MM.1S (cell line): Measurements from ENCODE around the gene HSPB7.
"Not testable (repeated sequence)": the region's sequence is repeated elsewhere in the genome, so short reads cannot be mapped to it uniquely, and the experiment has no call there.

Experiments
- DNase-seq: peaks from one replicate; pipeline ENCODE4 v3.0.0-alpha.2; 2015
- H2AFZ ChIP-seq: fragments of 300-600 bp; sonication (generic); 2 replicates; pipeline ENCODE4 v1.6.0; 2016; ENCODE audit warnings: antibody characterized with exemption, low read length
- H3F3A ChIP-seq: fragments of 300-600 bp; sonication (generic); 2 replicates; pipeline ENCODE4 v1.6.1; 2016; ENCODE audit warnings: mild to moderate bottlenecking, antibody characterized with exemption, low read length, moderate library complexity, mixed read lengths; ENCODE audit not compliant: insufficient read depth
- H3K27ac ChIP-seq: fragments of 300-600 bp; sonication (generic); 2 replicates; pipeline ENCODE4 v1.5.1; 2016; ENCODE audit warnings: mild to moderate bottlenecking, low read length
- H3K27me3 ChIP-seq: fragments of 300-600 bp; sonication (generic); replicated peaks from 2 replicates; pipeline ENCODE4 v1.6.0; 2016; ENCODE audit warnings: low read length; ENCODE audit not compliant: insufficient read depth
- H3K36me3 ChIP-seq: fragments of 300-600 bp; sonication (generic); replicated peaks from 2 replicates; pipeline ENCODE4 v1.6.1; 2016; ENCODE audit warnings: mild to moderate bottlenecking, low read length, mixed read lengths; ENCODE audit not compliant: insufficient read depth
- H3K4me1 ChIP-seq: fragments of 300-600 bp; sonication (generic); 2 replicates; pipeline ENCODE4 v1.6.1; 2016; ENCODE audit warnings: low read length, mixed read lengths
- H3K4me2 ChIP-seq: fragments of 300-600 bp; sonication (generic); 2 replicates; pipeline ENCODE4 v1.6.0; 2016; ENCODE audit warnings: low read depth, low read length
- H3K4me3 ChIP-seq: fragments of 300-600 bp; sonication (generic); 2 replicates; pipeline ENCODE4 v1.5.1; 2016; ENCODE audit warnings: low read length, mixed read lengths
- H3K79me2 ChIP-seq: fragments of 300-600 bp; sonication (generic); 2 replicates; pipeline ENCODE4 v1.6.1; 2016; ENCODE audit warnings: mixed run types, low read length, mixed read lengths
- H3K9ac ChIP-seq: fragments of 300-600 bp; sonication (generic); 2 replicates; pipeline ENCODE4 v1.6.1; 2016; ENCODE audit warnings: low read length, mixed read lengths
- H3K9me2 ChIP-seq: fragments of 300-600 bp; sonication (generic); replicated peaks from 2 replicates; pipeline ENCODE4 v1.6.1; 2016; ENCODE audit warnings: mild to moderate bottlenecking, low read length, mixed read lengths; ENCODE audit not compliant: insufficient read depth
- H3K9me3 ChIP-seq: fragments of 300-600 bp; sonication (generic); replicated peaks from 2 replicates; pipeline ENCODE4 v1.6.1; 2016; ENCODE audit warnings: mild to moderate bottlenecking, low read length, mixed read lengths; ENCODE audit not compliant: insufficient read depth
- H4K20me1 ChIP-seq: fragments of 300-600 bp; sonication (generic); 2 replicates; pipeline ENCODE4 v1.6.1; 2016; ENCODE audit warnings: mild to moderate bottlenecking, low read length, moderate library complexity, mixed read lengths; ENCODE audit not compliant: insufficient read depth
- CTCF ChIP-seq: fragments of 300-600 bp; sonication (generic); IDR thresholded peaks from 2 replicates; pipeline ENCODE4 v1.5.1; 2016; ENCODE audit warnings: antibody characterized with exemption, low read length, mixed read lengths
- EZH2 ChIP-seq: fragments of 300-600 bp; sonication (generic); optimal IDR thresholded peaks from 2 replicates; pipeline ENCODE3; 2017; ENCODE audit warnings: low read depth, mild to moderate bottlenecking, antibody characterized with exemption, low read length, mixed read lengths
- EZH2phosphoT487 ChIP-seq: fragments of 300-600 bp; sonication (generic); IDR thresholded peaks from 2 replicates; pipeline ENCODE4 v1.6.1; 2018; ENCODE audit warnings: antibody characterized with exemption, low read length

The HSPB7 gene

GRCh38 chr1:16056521-16056912, 38.7 kb upstream of the HSPB7 start:
- H3F3A ChIP-seq, H3K4me2 ChIP-seq, H3K9me2 ChIP-seq, H3K79me2 ChIP-seq, DNase-seq, H3K9ac ChIP-seq, H3K36me3 ChIP-seq, H3K4me3 ChIP-seq, H3K27ac ChIP-seq, H3K9me3 ChIP-seq, H4K20me1 ChIP-seq, H2AFZ ChIP-seq: not testable (repeated sequence)
- Histone ChIP-seq H3K27me3 (peaks cover 17% of the 10 kb centered on the region), H3K4me1 (peaks cover 12% of the 10 kb centered on the region; the same call in 1 of the 2 replicates)

GRCh38 chr1:16055613-16056520, 38.0 kb upstream of the HSPB7 start:
- Histone ChIP-seq H3K9me2 (no peaks in the 10 kb centered on the region), H3K9ac (no peak overlapping the region), H3K4me1 (peaks cover 12% of the 10 kb centered on the region; the same call in 1 of the 2 replicates), H4K20me1 (no peaks in the 10 kb centered on the region), H3K79me2 (no peaks in the 10 kb centered on the region), H3K9me3 (no peaks in the 10 kb centered on the region), H3K27ac (no peak overlapping the region), H3F3A (no peaks in the 10 kb centered on the region), H3K36me3 (no peaks in the 10 kb centered on the region), H2AFZ (0 out of 2 replicates have a peak overlapping the region, but pooled peaks have one; percentile 49), H3K4me2 (no peak overlapping the region), H3K4me3 (no peak overlapping the region), H3K27me3 (peaks cover 17% of the 10 kb centered on the region)
- no peak for TF ChIP-seq EZH2phosphoT487
- TF ChIP-seq CTCF, result peak; percentile 87
- peak; percentile 86 for DNase-seq

DNA sequence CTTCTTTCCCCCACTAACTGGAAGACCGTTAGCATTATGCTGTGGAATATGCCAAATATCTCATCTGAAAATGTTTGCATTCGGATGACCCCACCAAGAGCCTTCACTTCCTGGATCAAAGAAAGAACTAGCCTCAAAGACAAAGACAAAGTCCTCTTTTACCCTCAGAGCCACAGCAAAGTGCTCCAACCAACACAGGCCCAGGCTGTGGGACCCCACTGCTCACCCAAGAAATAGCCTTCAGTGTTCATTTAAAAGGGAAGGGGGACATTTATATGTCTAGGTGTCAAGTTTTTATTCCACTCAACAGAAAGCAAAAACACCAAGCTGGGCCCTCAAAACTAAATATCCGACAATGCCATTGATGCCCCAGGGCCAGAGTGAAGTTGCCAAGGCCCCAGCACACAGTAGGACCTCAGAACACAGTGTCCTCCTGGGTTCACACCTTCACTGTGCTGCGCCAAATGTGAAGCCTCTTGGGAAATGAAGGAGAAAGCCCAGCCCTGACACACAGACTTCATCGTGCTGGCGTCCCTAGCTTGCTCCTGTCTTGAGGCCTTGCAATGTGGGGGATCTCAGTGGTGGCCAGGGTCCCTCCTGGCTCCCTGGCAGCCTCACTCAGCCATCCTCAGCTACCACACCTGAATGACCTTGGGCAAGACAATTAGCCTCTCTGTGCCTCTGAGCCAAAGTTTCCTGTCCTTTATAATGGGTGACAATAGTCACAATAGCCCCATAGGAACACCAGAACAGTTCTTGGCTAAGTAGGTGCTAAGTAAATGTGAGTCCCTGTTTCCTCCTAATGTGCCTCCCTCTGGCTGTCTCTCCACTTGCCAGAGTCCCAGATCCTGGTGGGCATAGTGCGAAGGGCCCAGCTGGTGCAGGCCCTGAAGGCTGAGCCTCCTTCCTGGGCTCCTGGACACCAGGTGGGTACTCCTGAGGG, 37.0 kb upstream of the HSPB7 start:
- Histone ChIP-seq H3K9me3 (no peaks in the 10 kb centered on the region), H3F3A (no peaks in the 10 kb centered on the region), H3K36me3 (no peaks in the 10 kb centered on the region), H3K27me3 (peaks cover 18% of the 10 kb centered on the region), H3K4me2 (no peak overlapping the region), H3K79me2 (no peaks in the 10 kb centered on the region), H2AFZ (no peak overlapping the region), H3K4me3 (no peak overlapping the region), H3K27ac (no peak overlapping the region), H4K20me1 (no peaks in the 10 kb centered on the region), H3K9ac (no peak overlapping the region), H3K4me1 (peaks cover 12% of the 10 kb centered on the region; the same call in 1 of the 2 replicates), H3K9me2 (no peaks in the 10 kb centered on the region)
- TF ChIP-seq CTCF (no peak), EZH2 (no peak), EZH2phosphoT487 (no peak)
- no peak for DNase-seq
